ENCODE results near the gene SERPINB12.

SERPINB12 gene, protein sequence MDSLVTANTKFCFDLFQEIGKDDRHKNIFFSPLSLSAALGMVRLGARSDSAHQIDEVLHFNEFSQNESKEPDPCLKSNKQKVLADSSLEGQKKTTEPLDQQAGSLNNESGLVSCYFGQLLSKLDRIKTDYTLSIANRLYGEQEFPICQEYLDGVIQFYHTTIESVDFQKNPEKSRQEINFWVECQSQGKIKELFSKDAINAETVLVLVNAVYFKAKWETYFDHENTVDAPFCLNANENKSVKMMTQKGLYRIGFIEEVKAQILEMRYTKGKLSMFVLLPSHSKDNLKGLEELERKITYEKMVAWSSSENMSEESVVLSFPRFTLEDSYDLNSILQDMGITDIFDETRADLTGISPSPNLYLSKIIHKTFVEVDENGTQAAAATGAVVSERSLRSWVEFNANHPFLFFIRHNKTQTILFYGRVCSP

DNA sequence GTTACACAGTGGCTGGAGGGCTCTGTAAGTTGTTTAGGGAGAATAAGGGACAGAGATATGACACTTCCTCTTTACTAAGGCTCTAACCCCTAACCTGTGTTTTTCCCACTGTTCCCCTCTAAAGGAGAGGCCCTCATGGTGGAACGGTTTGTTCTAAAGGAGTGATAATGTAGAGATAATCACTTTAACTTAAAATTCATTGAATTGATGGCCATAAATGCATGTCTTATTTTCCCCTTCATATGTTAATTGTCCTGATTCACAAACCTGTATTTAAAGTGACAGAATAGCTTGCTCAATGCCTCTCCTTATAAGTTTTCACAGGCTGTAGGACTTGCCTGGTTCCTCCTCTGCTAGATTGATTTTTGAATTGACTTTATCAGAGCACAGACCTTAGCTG, at the start of gene SERPINB12:
Gene SERPINB12 (plus strand): TSS at position 301 of the 400 bp plus-strand sequence. CDS start 13,791 bp downstream, outside the sequence.
- no peak for DNase-seq

DNA sequence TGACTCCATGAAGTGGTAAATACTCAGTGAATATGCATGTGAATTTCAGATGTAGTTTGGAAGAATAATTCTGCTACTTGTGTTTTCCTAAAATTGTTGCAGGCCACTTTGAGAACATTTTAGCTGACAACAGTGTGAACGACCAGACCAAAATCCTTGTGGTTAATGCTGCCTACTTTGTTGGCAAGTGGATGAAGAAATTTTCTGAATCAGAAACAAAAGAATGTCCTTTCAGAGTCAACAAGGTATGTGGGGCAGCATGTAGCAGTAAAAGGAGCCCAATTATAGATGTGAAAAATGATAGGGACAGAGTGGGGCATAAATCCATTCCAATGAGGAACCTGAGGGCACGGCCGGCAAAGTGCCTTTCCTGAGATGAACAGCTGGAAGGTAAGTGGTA, 49.3 kb upstream of the SERPINB12 start:
- DNase-seq, result no peak

DNA sequence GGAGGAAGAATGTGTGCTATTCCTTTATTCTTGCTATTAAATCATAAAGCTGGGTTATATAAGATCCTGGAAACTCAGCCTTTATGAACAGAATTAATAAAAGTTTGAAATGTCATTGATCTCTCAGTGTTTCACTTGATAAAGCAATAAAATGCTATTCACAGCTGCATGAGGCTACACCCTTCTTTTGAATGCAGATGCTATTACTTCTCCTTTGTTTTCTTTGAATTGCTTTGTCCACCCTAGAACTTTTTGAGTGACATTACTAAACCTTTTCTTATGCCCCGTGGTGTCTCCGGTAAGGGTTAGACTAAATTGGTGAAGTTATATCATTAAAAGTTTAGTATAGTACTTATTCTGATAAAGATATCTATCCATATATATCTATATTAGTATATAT, 46.5 kb upstream of the SERPINB12 start:
- DNase-seq, result no peak

DNA sequence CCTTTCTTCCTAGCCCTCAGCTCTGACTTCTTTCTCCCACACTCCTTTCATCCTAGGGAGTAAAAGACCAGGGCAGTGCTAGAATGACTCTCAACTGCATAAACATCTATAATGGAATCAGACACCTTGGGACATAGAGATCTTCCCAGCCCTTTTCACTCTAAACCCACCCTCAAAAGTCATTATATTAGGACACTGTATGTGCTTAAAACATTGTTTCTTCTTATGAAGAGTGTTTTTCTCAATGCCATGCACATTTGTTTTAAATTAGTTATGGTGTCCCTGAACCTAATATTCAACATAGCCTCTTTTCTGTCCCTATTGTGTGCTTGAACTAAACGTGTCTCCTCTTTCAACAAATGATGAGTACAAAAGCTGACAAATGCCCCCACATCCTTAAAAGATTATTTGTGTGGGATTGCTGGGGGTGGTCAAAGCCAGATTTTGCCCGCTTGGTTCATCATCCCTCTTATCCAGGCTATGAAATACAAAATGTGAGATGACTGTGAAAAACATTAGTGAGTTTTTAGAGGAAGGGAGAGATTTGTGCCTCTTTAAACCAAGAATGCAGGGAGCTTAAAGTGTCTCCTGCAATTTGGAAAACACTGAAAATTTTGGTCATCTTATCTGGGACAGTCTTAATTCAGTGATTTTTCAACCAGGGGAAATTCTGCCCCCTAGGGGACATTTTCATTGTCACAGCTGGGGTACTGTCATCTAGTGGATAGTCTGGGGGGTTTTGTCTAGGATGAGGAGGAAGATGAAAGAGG, 36.4 kb upstream of the SERPINB12 start:
- DNase-seq, result no peak

DNA sequence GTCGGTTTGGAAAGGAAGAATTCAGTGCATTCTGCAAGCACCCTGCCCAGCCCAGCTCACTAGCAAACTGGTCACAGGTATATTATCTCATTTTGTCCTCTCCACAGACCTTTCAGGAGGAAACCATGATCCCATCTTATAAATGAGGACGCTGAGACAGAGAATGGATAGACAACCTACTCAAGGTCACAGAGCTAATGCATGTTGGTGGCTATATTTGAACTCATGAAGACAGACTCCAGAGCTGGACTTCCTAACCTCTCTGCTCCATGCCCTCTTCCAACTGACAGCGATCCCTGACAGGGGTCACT, 35.9 kb upstream of the SERPINB12 start:
- no peak for DNase-seq

DNA sequence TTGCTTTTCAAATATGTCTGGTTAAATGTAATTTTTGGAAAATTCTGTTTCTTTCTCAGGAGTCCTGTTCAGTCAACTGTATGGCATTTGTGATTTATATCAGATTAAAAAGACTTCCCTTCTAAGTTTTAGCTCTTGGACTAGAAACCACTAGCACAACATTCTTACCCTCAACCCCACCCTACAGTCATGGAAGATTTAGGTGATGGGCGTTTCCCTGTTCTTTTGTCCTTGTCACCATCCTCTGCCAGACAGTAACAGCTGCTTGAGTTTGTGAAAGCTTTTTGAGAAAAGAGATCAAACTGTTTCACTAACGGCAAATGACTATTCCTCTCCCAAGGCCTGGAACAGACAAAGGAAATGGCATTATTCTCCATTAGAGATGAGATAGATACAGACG, 33.6 kb upstream of the SERPINB12 start:
- no peak for DNase-seq

DNA sequence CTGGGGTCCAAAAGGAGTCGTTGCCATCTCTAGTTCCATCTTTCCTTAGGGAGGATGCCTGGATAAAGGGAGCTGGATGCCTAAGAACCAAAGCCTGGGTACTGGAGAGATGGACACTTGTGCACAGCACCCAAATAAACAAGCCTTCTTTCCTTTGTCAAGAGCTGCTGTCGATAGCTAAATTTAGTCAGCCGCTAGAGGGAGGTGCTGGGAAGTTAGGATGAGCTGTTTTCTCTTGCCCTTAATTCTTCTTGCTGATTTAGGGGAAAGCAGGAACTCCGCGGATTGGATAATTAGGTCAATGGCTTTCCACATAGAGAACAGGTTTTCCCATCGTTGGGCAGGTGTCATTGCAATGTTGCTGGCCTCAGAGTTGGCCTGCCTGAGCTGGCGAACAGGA, 30.9 kb upstream of the SERPINB12 start:
- peak; percentile 1 for DNase-seq

DNA sequence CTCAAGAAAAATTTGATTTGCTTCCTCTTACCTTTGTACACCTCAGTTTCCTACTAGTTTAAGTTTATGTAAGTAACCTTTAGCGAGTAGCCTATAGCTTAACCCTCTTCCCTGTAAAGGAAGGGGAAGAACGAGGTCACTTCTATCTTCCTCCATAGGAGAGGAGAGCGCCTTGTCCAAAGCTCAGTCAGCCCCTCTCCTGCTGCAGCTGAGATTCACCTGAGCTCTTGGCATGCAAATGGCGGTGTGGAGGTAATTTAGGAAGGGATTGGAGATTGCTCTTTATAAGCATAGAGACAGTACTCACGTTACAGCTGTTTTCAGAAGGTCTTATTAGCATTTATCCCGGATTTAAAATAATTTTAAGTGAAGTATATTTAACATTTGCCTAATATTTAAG, 27.8 kb upstream of the SERPINB12 start:
- DNase-seq, result no peak

DNA sequence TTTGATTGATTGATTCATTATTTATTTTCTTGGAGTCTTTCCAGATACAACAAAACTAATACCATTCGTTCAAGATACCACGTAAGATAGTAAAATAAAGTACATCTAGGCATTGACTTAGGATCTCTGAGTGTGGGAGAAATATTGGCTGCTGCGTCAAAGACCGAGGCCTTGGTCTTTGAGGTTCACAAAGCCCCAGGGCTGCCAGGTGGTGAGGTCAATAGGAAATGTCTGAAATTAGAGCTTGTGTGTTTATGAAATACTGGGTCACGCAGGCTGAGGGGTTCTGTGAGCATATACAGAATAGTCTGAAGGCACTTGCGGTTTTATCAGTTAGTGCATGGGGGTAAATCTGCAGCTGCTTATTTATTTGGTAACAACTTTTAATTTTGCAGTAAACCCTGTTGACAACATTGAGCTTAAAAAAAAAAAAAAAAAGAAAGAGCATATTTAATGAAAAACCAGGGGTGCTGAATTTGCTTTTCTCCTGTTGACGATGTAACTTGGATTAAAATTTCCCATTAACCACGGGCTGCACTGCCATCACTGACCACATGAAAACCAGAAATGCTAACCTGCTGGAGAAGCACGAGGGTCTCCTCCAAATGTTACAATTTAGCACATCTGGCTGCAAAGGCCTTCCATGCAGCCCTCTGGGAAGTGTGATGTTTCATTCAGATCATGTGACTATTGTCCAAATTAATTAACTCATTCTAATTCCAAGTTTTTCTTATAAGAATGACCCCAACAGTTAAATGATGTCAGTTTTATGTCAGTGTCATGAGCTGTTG, 27.1 kb upstream of the SERPINB12 start:
- no peak for DNase-seq

DNA sequence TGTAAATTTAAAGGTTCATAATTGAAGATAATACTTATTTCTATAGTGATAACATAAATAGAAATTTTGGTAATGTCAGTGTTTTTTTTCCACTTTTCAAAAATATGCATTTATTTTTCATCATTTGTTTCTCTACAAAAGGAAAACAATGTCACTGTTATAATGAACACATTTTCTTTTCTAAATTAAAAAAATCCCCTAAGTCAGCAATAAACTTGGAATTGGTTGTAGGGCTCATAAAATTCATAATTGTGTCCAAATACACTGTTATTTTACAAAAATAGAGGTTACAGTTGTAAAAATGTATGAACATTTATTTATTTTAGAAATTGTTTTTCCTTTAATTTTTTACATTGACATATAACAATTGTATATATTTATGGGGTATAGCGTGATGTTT, 26.4 kb upstream of the SERPINB12 start:
- no peak for DNase-seq

DNA sequence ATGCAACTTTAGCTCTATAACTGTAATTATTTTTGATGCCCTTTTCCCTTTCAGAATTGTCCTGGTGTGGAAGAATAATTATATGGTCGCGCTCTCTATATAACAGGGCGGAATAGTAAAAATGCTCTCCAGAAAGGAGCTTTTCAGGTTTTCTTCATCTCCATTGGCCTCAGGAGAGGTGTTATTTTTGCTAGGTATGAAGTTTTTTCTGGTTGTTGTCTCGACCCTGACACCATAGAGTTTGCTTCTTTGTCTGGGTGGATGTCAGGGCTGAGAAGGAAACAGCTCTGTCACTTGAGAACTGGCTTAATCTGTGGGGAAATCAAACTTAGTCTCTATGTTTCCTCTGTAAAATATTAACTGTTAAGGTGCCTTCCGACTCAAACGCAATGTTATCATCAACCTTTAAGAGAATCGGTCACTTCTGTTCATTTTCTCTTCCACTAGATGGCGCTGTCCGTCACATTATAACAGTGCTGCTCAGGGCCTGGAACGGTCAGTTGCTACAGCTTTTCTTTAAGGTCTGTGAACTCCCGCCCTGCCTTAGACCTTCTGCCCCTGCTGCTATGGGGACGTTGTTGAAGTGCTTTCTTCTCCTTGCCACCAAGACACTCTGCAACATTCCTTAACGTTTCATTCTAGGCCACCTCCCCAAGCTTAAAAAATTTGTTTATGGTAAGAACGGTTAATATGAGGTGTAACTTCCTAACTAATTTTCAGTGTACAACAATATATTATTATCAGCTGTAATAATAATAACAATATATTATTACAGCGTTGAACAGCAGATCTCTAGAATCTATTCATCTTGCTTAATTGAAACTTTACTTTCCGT, 23.8 kb upstream of the SERPINB12 start:
- peak; percentile 59 for DNase-seq

DNA sequence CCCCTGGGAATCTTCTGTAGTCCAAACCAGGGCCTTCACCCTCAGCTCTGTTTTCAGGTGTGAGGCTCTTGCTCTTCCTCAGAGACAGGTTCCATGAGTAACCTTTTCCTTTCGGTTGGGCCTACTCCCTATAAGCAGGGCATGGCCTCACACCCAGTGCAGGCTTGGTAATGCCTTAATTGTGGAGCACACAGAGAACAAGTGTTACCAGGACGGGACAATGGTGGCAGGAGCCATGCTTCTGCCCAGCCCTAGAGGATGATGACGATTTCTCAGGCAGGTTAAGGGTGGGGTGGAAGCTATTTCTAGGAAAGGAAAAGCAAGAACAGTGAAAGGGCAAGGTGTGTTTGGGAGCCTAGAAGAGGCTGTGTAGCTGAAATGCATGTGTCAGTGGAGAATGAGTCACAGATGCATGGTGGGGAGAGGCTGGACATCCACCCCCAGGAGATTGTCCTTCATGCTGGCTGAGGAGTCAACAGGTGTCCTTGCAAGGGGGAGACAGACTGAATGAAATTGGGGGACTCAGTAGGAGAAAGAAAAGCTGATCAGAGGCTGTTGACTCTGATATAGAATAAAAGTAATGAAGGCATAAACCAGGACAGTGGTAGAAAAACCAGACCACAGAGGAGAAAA, 22.0 kb upstream of the SERPINB12 start:
- DNase-seq, result no peak

DNA sequence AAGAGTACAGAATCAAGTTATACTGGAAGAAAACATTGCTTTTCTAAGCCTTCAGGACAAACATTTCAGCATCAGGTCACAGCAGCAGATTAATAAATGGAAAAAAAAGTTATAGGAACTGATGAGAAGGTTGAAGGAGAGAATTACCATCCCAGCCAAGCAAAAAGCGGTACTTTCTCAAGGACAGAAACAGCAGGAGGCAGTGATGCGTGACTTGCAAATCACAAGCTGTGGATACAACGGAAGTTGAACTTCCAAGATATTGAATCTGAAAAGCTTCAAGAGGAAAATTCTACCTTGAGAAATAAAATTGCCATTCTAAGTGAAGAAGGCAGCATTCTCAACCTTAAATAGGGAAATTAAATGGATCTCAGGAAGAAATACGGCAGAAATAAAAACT, 18.5 kb upstream of the SERPINB12 start:
- peak; percentile 1 for DNase-seq

DNA sequence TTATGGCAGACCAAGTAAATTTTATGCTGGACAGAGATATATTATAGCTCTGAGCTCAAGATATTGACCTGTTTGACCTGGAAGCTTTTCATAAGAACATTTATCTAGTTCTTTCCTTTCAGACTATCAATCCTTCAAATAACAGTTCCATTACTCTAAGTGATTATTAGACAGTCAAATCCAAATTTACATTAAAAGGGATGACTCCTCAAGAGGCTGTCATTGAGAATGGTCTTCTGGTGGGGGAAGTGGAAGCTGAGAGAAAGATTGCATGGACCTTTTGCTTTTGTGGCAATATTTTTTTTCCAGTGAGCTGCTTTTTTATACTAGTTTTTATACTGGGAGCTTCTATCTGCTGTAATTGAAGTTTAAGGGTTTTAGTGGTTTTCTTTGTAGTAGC, 14.9 kb upstream of the SERPINB12 start:
- no peak for DNase-seq

DNA sequence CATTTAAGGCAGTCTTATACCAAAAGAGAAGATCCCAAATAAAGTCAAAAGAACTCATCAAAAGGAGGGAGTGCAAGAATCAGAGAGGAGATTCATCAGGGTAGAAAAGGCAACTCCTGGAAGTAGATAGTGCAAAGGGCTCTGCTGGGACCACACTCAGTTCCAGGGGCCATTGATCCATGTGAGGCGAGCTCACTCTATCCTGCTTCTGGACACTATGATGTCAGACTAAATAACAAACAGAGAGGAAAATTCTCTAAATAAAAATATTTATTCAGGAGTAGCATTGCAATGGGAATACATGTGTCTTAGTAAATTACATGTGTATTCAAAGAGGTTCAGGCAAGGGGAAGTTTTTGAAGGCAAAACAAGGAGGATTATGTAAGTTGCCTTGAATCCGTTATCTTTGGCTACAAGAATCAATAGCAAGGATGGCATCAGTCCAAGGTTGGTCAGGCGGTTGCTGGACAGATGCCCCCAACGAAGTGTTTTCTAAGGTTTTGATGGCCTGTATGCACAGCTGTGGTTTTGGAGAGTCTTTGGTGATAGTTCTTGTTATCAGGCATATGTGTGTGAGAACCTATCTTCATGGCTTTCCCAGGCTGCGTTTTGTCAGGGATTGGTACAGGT, 13.2 kb upstream of the SERPINB12 start:
- no peak for DNase-seq

DNA sequence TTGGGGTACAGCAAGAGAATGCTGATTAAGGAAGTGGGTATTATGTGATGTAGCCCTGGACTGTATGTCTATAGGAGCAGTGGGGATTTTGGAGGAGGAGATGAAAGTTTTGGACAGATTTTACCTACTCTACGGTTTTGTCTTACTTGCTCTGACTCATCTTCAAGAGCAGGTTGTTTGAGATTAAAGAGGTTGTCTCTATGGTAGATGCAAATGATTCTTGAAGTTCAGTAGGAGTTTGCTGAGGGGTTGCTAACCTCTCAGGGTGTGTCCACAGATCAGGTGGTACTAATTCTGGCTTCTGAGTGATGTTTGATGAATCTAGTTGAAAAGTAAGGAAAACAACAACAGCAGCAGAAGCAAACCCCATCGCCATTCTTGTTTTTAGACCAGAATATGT, 9.7 kb upstream of the SERPINB12 start:
- no peak for DNase-seq

DNA sequence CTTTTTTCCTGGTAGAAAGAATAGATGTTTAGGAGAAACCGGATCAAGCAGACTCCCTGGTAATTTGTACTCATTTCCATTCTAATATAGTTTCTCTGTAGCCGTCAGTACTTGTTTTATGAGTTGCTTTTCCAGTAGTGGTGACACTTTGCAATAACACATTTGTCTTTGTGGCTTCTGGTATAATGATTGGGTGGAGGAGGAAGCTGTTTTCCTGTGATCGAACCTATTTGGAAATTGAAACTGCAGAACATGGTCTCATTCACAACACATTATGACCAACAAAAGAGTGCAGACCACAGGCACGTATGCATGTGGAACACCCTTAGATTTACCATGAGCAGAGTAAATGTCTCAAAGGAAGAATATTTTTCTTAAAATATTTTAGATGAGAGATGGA, 7.6 kb upstream of the SERPINB12 start:
- DNase-seq, result no peak

DNA sequence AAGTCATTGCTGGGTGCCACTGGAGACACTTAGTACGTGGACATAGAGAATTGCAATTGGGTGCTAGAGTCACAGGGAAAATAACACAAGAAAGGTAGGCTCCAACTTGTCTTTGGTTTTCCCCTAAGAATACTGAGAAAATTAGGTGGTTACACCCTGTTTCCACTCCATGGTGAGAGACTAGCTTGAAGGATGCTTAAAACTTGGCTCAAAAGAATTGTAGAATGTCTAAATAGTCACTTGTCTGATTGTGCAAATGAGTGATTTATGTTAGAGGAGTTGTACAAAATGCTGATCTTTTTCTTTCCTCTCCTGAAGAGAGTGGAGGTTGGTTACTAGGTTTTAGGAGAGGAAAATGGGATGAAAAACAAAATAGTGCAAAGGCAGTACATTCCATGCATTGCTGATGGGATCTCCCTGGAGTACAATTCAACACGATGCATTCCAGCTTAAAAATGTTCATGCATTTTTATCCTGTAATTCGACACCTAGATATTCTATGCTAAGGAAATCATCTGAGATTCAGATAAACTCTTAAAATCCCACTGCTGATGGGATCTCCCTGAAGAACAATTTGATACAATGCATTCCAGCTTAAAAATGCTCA, 2.2 kb upstream of the SERPINB12 start:
- no peak for DNase-seq

DNA sequence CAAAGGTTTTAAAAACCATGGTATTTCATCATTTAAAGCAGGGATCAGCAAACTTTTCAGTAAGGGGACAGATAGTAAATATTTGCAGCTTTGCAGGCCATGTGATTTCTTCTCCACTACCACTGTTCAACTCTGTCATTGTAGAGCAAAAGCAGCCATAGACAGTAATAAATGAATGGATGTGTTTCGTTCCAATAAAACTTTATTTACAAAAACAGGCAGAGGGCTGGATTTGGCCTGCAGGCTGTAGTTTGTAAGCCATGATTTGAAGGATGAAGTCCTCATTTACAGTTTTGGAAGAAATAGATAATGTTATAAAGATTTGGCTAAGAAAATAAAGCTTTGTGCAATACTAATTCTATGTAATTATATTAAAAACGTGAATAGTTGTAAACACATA, 1.8 kb downstream of the SERPINB12 start:
- no peak for DNase-seq

DNA sequence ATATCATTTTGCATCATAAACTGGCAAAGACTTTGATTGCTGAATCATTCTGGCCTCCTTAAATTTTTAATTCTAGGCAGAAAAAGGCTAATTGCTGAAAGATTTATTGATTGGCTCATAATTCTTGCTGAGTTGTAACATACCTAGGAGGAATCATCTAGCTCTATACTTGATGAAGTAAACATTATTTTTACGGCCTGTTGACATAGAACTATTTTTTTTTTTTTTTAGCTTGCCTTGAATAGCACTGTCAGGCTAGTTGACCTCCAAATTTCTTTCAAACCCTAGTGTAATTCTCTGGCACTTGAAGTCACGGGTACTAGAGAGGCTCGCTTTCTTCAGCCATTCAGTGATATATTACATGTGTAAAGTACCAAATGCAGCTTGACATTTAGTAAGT, 2.8 kb downstream of the SERPINB12 start:
- DNase-seq, result no peak

DNA sequence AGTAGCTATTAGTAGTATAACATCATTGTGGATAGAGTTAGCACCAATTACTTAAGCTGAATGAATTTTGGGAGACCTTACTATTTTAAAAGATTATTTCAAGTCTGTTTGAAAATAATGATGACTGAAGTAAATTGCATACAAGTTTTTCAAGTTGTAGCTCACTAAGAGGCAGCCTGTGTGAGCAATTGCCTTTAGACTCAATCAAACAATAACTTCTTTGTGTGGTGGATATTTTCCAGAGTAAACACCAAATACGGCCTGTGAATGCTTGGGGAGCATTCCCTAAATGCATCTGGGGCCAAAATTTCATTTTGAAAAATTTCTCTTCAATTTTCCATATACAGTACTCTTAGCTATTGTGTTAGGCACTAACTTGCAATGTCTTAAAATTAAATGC, 7.9 kb downstream of the SERPINB12 start:
- no peak for DNase-seq
